ENCODE results near the gene MXRA7.

MXRA7 gene

GRCh38 chr17:76691379-76692191 is 19.2 kb downstream of the MXRA7 start:
- H3K9me3 ChIP-seq (ENCODE audit: insufficient read depth, low read depth, low read length), result no peaks in the 10 kb centered on the region
- H3K79me2 ChIP-seq (ENCODE audit: insufficient read depth, low read length), result no peaks in the 10 kb centered on the region
- no peaks in the 10 kb centered on the region for H4K20me1 ChIP-seq (ENCODE audit: insufficient read depth, low read length, poor library complexity, severe bottlenecking)
- no peaks in the 10 kb centered on the region for H3K36me3 ChIP-seq (ENCODE audit: insufficient read depth, low read length)
- no peak overlapping the region for H2AFZ ChIP-seq (ENCODE audit: low read length)
- H3K9ac ChIP-seq (ENCODE audit: low read depth, low read length, poor library complexity, severe bottlenecking), result no peak overlapping the region
- H3K9me2 ChIP-seq (replicated peaks; ENCODE audit: low read depth, low read length), result no peaks in the 10 kb centered on the region
- TF ChIP-seq EZH2phosphoT487 (IDR thresholded peaks at IDR 0.05; ENCODE audit: borderline replicate concordance) (no peak), CTCF (conservative IDR thresholded peaks at IDR 0.05; ENCODE audit: low read length) (no peak)
- no peak overlapping the region for H3K4me3 ChIP-seq (ENCODE audit: low read length, poor library complexity, severe bottlenecking)
- no peaks in the 10 kb centered on the region for H3F3A ChIP-seq (ENCODE audit: low read depth)
- no peaks in the 10 kb centered on the region for H3K4me1 ChIP-seq (ENCODE audit: insufficient read depth, low read length, poor library complexity, severe bottlenecking)
- H3K4me2 ChIP-seq (ENCODE audit: low read depth, low read length, poor library complexity, severe bottlenecking), result no peak overlapping the region
- H3K27me3 ChIP-seq (ENCODE audit: insufficient read depth, low read length, poor library complexity, severe bottlenecking), result no peaks in the 10 kb centered on the region

- Histone ChIP-seq H3K4me3 (ENCODE audit: low read length, poor library complexity, severe bottlenecking) (no peak overlapping the region), H3K4me2 (ENCODE audit: low read depth, low read length, poor library complexity, severe bottlenecking) (no peak overlapping the region), H3K9me2 (replicated peaks; ENCODE audit: low read depth, low read length) (no peaks in the 10 kb centered on the region), H3K9me3 (ENCODE audit: insufficient read depth, low read depth, low read length) (no peaks in the 10 kb centered on the region), H4K20me1 (ENCODE audit: insufficient read depth, low read length, poor library complexity, severe bottlenecking) (no peaks in the 10 kb centered on the region), H3K27me3 (ENCODE audit: insufficient read depth, low read length, poor library complexity, severe bottlenecking) (no peaks in the 10 kb centered on the region), H3K4me1 (ENCODE audit: insufficient read depth, low read length, poor library complexity, severe bottlenecking) (no peaks in the 10 kb centered on the region), H3F3A (ENCODE audit: low read depth) (no peaks in the 10 kb centered on the region), H3K36me3 (ENCODE audit: insufficient read depth, low read length) (no peaks in the 10 kb centered on the region), H2AFZ (ENCODE audit: low read length) (no peak overlapping the region), H3K79me2 (ENCODE audit: insufficient read depth, low read length) (no peaks in the 10 kb centered on the region), H3K9ac (ENCODE audit: low read depth, low read length, poor library complexity, severe bottlenecking) (no peak overlapping the region)
- TF ChIP-seq EZH2phosphoT487 (IDR thresholded peaks at IDR 0.05; ENCODE audit: borderline replicate concordance) (no peak), CTCF (conservative IDR thresholded peaks at IDR 0.05; ENCODE audit: low read length) (no peak)
Measured at GRCh38 chr17:76690596-76691280, 20.0 kb downstream of the MXRA7 start.

- no peaks in the 10 kb centered on the region for H3K79me2 ChIP-seq (ENCODE audit: insufficient read depth, low read length)
- no peaks in the 10 kb centered on the region for H3F3A ChIP-seq (ENCODE audit: low read depth)
- no peaks in the 10 kb centered on the region for H3K9me3 ChIP-seq (ENCODE audit: insufficient read depth, low read depth, low read length)
- no peak overlapping the region for H3K4me2 ChIP-seq (ENCODE audit: low read depth, low read length, poor library complexity, severe bottlenecking)
- H4K20me1 ChIP-seq (ENCODE audit: insufficient read depth, low read length, poor library complexity, severe bottlenecking), result no peaks in the 10 kb centered on the region
- no peak overlapping the region for H3K9ac ChIP-seq (ENCODE audit: low read depth, low read length, poor library complexity, severe bottlenecking)
- no peaks in the 10 kb centered on the region for H3K27me3 ChIP-seq (ENCODE audit: insufficient read depth, low read length, poor library complexity, severe bottlenecking)
- no peaks in the 10 kb centered on the region for H3K36me3 ChIP-seq (ENCODE audit: insufficient read depth, low read length)
- no peak overlapping the region for H2AFZ ChIP-seq (ENCODE audit: low read length)
- no peaks in the 10 kb centered on the region for H3K4me1 ChIP-seq (ENCODE audit: insufficient read depth, low read length, poor library complexity, severe bottlenecking)
- H3K9me2 ChIP-seq (replicated peaks; ENCODE audit: low read depth, low read length), result no peaks in the 10 kb centered on the region
- TF ChIP-seq CTCF (conservative IDR thresholded peaks at IDR 0.05; ENCODE audit: low read length), result no peak
- no peak for TF ChIP-seq EZH2phosphoT487 (IDR thresholded peaks at IDR 0.05; ENCODE audit: borderline replicate concordance)
- no peak overlapping the region for H3K4me3 ChIP-seq (ENCODE audit: low read length, poor library complexity, severe bottlenecking)
Measured at GRCh38 chr17:76689859-76690258, 20.9 kb downstream of the MXRA7 start.
